ENCODE results near the gene UNC13C. TPM values are rescaled to one million over a fixed set of nuclear protein-coding genes. Genes with fewer than 3 reads are reported as not detected.

The UNC13C gene
- total RNA-seq, 2 experiments from 2014 or later, result not detected

DNA sequence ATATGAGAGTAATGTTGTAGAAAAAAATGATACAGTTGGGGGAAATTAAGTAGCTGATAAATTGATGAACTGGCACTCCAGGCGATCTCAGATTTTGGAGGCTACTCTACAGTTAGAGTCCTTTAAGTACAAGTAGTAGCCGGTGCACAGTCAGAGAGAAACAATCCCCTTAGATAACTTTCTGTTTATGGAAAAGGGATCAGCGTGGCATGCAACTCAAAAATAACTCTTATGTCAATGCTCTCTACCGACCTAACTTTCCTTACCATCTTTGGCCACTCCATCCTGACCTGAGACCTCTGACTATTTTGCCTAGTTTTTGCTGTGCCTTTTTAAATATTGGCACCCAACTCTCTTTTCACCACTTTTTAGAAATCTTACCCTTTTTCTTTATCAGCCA, 299.6 kb downstream of the UNC13C start:
- Histone ChIP-seq H3K9me3 (ENCODE audit: low read length) (no peaks in the 10 kb centered on the region), H3K4me2 (ENCODE audit: low read length) (no peak overlapping the region), H3K79me2 (ENCODE audit: insufficient read depth, low read depth, low read length) (no peaks in the 10 kb centered on the region), H3K9me2 (ENCODE audit: insufficient read depth, low read length) (no peaks in the 10 kb centered on the region), H2AFZ (ENCODE audit: low read length) (no peak overlapping the region), H3K27ac (ENCODE audit: low read depth, low read length, poor library complexity, severe bottlenecking) (no peak overlapping the region), H3K4me3 (ENCODE audit: low read depth, low read length, poor library complexity, severe bottlenecking) (no peak overlapping the region), H3K4me1 (ENCODE audit: insufficient read depth, low read length, poor library complexity, severe bottlenecking) (no peaks in the 10 kb centered on the region), H4K20me1 (ENCODE audit: insufficient read depth, low read length) (no peaks in the 10 kb centered on the region), H3K36me3 (ENCODE audit: insufficient read depth, low read length) (no peaks in the 10 kb centered on the region)
- no peak for DNase-seq (ENCODE audit: low spot score)
- ChIA-PET CTCF (ENCODE audit: unreplicated experiment) (no interaction called here), POLR2A (no interaction called here)
- intact Hi-C loops (cut with micrococcal nuclease; ENCODE audit: unreplicated experiment), result no loop called here
- BruUV-seq (replicated peaks), result no TSS peak
- TF ChIP-seq CTCF (conservative IDR thresholded peaks at IDR 0.05; ENCODE audit: low read length) (no peak), EZH2phosphoT487 (IDR thresholded peaks at IDR 0.05; ENCODE audit: borderline replicate concordance, low read depth, low read length) (no peak)

- Histone ChIP-seq H3K4me2 (ENCODE audit: low read length) (no peak overlapping the region), H2AFZ (ENCODE audit: low read length) (no peak overlapping the region), H3K9me2 (ENCODE audit: insufficient read depth, low read length) (no peaks in the 10 kb centered on the region), H4K20me1 (ENCODE audit: insufficient read depth, low read length) (no peaks in the 10 kb centered on the region), H3K4me1 (ENCODE audit: insufficient read depth, low read length, poor library complexity, severe bottlenecking) (no peaks in the 10 kb centered on the region), H3K4me3 (ENCODE audit: low read depth, low read length, poor library complexity, severe bottlenecking) (no peak overlapping the region), H3K36me3 (ENCODE audit: insufficient read depth, low read length) (no peaks in the 10 kb centered on the region), H3K79me2 (ENCODE audit: insufficient read depth, low read depth, low read length) (no peaks in the 10 kb centered on the region), H3K9me3 (ENCODE audit: low read length) (no peaks in the 10 kb centered on the region), H3K27ac (ENCODE audit: low read depth, low read length, poor library complexity, severe bottlenecking) (no peak overlapping the region)
- ChIA-PET CTCF (ENCODE audit: unreplicated experiment) (no interaction called here), POLR2A (no interaction called here)
- TF ChIP-seq CTCF (conservative IDR thresholded peaks at IDR 0.05; ENCODE audit: low read length), result no peak
- no peak for TF ChIP-seq EZH2phosphoT487 (IDR thresholded peaks at IDR 0.05; ENCODE audit: borderline replicate concordance, low read depth, low read length)
- intact Hi-C loops (cut with micrococcal nuclease; ENCODE audit: unreplicated experiment), result no loop called here
- DNase-seq (ENCODE audit: low spot score), result no peak
- BruUV-seq (replicated peaks), result no TSS peak
Observed at GRCh38 chr15:54280726-54281125, 302.5 kb downstream of the UNC13C start.

GRCh38 chr15:54282228-54282836, 304.1 kb downstream of the UNC13C start:
- no peaks in the 10 kb centered on the region for H3K4me1 ChIP-seq (ENCODE audit: insufficient read depth, low read length, poor library complexity, severe bottlenecking)
- no peaks in the 10 kb centered on the region for H3K79me2 ChIP-seq (ENCODE audit: insufficient read depth, low read depth, low read length)
- BruUV-seq (replicated peaks), result no TSS peak
- no peak overlapping the region for H3K4me3 ChIP-seq (ENCODE audit: low read depth, low read length, poor library complexity, severe bottlenecking)
- H4K20me1 ChIP-seq (ENCODE audit: insufficient read depth, low read length), result no peaks in the 10 kb centered on the region
- intact Hi-C loops (cut with micrococcal nuclease; ENCODE audit: unreplicated experiment), result no loop called here
- no peak for TF ChIP-seq CTCF (conservative IDR thresholded peaks at IDR 0.05; ENCODE audit: low read length)
- no peak for TF ChIP-seq EZH2phosphoT487 (IDR thresholded peaks at IDR 0.05; ENCODE audit: borderline replicate concordance, low read depth, low read length)
- ChIA-PET POLR2A (no interaction called here), CTCF (ENCODE audit: unreplicated experiment) (no interaction called here)
- no peaks in the 10 kb centered on the region for H3K9me3 ChIP-seq (ENCODE audit: low read length)
- no peak overlapping the region for H2AFZ ChIP-seq (ENCODE audit: low read length)
- no peak overlapping the region for H3K4me2 ChIP-seq (ENCODE audit: low read length)
- H3K9me2 ChIP-seq (ENCODE audit: insufficient read depth, low read length), result no peaks in the 10 kb centered on the region
- no peaks in the 10 kb centered on the region for H3K36me3 ChIP-seq (ENCODE audit: insufficient read depth, low read length)
- H3K27ac ChIP-seq (ENCODE audit: low read depth, low read length, poor library complexity, severe bottlenecking), result no peak overlapping the region
- no peak for DNase-seq (ENCODE audit: low spot score)

Measured in OCI-LY7 (cell line).